Astrocyte (in vitro differentiated cells and primary cell): Measurements from ENCODE around the gene TUBA1C.

ENCODE experiments used
- EZH2 ChIP-seq: IDR thresholded peaks from 2 replicates; pipeline ENCODE4 v1.6.1; 2012; ENCODE audit warnings: mild to moderate bottlenecking, low read length, inconsistent platforms; ENCODE audit not compliant: insufficient read depth
- TF ChIP-seq, protein P1 (sequence below): IDR thresholded peaks from 2 replicates; pipeline ENCODE4 v1.5.1; 2011; ENCODE audit warnings: low read depth, mild to moderate bottlenecking, inconsistent platforms, low read length, moderate library complexity; ENCODE audit not compliant: insufficient read depth

GRCh38 chr12:49322367-49322707, 57.5 kb downstream of the TUBA1C start:
- TF ChIP-seq, protein P1, sequence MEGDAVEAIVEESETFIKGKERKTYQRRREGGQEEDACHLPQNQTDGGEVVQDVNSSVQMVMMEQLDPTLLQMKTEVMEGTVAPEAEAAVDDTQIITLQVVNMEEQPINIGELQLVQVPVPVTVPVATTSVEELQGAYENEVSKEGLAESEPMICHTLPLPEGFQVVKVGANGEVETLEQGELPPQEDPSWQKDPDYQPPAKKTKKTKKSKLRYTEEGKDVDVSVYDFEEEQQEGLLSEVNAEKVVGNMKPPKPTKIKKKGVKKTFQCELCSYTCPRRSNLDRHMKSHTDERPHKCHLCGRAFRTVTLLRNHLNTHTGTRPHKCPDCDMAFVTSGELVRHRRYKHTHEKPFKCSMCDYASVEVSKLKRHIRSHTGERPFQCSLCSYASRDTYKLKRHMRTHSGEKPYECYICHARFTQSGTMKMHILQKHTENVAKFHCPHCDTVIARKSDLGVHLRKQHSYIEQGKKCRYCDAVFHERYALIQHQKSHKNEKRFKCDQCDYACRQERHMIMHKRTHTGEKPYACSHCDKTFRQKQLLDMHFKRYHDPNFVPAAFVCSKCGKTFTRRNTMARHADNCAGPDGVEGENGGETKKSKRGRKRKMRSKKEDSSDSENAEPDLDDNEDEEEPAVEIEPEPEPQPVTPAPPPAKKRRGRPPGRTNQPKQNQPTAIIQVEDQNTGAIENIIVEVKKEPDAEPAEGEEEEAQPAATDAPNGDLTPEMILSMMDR, result no peak
- no peak for TF ChIP-seq EZH2
